Activated naive CD8-positive, alpha-beta T cell treated with anti-CD3 and anti-CD28 coated beads, Interleukin-2, amount 10 ng/mL, durations not matched to agents 7 days and 5 days (primary cell): Measurements from ENCODE around the gene M1AP. TPM values are rescaled to one million over a fixed set of nuclear protein-coding genes. Genes with fewer than 3 reads are reported as not detected.

Experiments
- ATAC-seq: fragments of 150-1000 bp; cut with Tn5 transposase; one replicate; pipeline ENCODE4 v1.10.0; 2021; ENCODE audit warnings: low read depth, moderate library complexity
- POLR2A ChIA-PET: fragments of 350-600 bp; sonication (Branson Sonifier 250); formaldehyde crosslinking; loops from one replicate; lab custom pipeline; 2021; ENCODE audit warnings: antibody characterized with exemption; lab: Charles Lee
- DNase-seq: peaks from one replicate; pipeline ENCODE4 v3.0.0; 2021
- H3K27ac Mint-ChIP-seq: one replicate; pipeline ENCODE4 v1.8.0; 2022; ENCODE audit warnings: mild to moderate bottlenecking, mixed read lengths
- H3K27me3 Mint-ChIP-seq: one replicate; pipeline ENCODE4 v1.8.0; 2022; ENCODE audit warnings: mild to moderate bottlenecking, moderate library complexity, mixed read lengths
- H3K36me3 Mint-ChIP-seq: one replicate; pipeline ENCODE4 v1.8.0; 2021; ENCODE audit warnings: mild to moderate bottlenecking, mixed read lengths
- H3K4me1 Mint-ChIP-seq: one replicate; pipeline ENCODE4 v1.8.0; 2021; ENCODE audit warnings: mixed read lengths
- H3K4me3 Mint-ChIP-seq: one replicate; pipeline ENCODE4 v1.8.0; 2022; ENCODE audit warnings: mild to moderate bottlenecking, moderate library complexity, mixed read lengths
- H3K9me3 Mint-ChIP-seq: one replicate; pipeline ENCODE4 v1.8.0; 2021; ENCODE audit warnings: mixed read lengths
- total RNA-seq, 2 experiments: library from RNA; stranded (reverse); gene quantifications; one replicate each; pipeline ENCODE4 v1.2.3, GENCODE V29; 2021

The M1AP gene
- total RNA-seq, 2 experiments from 2014 or later: not detected

- ATAC-seq: no peak
- no peak overlapping the region for H3K27ac Mint-ChIP-seq
- H3K4me1 Mint-ChIP-seq: peaks cover 36% of the 10 kb centered on the region
- peaks cover 33% of the 10 kb centered on the region for H3K36me3 Mint-ChIP-seq
- POLR2A ChIA-PET: interaction anchor here (1.4 kb wide), 1 partner anchor 9 kb away, joined by 4 read pairs; no protein-coding TSS in a partner anchor
- peaks cover 2% of the 10 kb centered on the region for H3K9me3 Mint-ChIP-seq
- no peak for DNase-seq
- H3K4me3 Mint-ChIP-seq: no peak overlapping the region
- no peaks in the 10 kb centered on the region for H3K27me3 Mint-ChIP-seq
These were observed 121.4 kb downstream of the M1AP start for GRCh38 chr2:74526649-74527230.

GRCh38 chr2:74525717-74526648 is 122.1 kb downstream of the M1AP start, which contains the start of gene DQX1:
DQX1 (minus strand) TSS chr2:74526231; CDS start chr2:74525729, 502 bp downstream.
- H3K27me3 Mint-ChIP-seq: peaks cover 3% of the 10 kb centered on the region
- no peak within 1 kb of the TSS for H3K4me3 Mint-ChIP-seq
- peaks cover 31% of the 10 kb centered on the region for H3K36me3 Mint-ChIP-seq
- POLR2A ChIA-PET: no interaction called here
- DNase-seq (no peak), ATAC-seq (no peak)
- peaks cover 31% of the 10 kb centered on the region for H3K4me1 Mint-ChIP-seq
- peaks cover 2% of the 10 kb centered on the region for H3K9me3 Mint-ChIP-seq
- H3K27ac Mint-ChIP-seq: peak within 1 kb of the TSS; percentile 12

GRCh38 chr2:74524955-74525716 is 123.0 kb downstream of the M1AP start:
- peaks cover 2% of the 10 kb centered on the region for H3K9me3 Mint-ChIP-seq
- H3K4me1 Mint-ChIP-seq: peaks cover 26% of the 10 kb centered on the region
- ATAC-seq (no peak), DNase-seq (no peak)
- H3K4me3 Mint-ChIP-seq: no peak overlapping the region
- peaks cover 10% of the 10 kb centered on the region for H3K27me3 Mint-ChIP-seq
- POLR2A ChIA-PET: no interaction called here
- peaks cover 29% of the 10 kb centered on the region for H3K36me3 Mint-ChIP-seq
- no peak overlapping the region for H3K27ac Mint-ChIP-seq

GRCh38 chr2:74524005-74524404 is 124.1 kb downstream of the M1AP start:
- Mint-ChIP-seq H3K4me3 (no peak overlapping the region), H3K9me3 (peaks cover 2% of the 10 kb centered on the region), H3K27me3 (peaks cover 20% of the 10 kb centered on the region), H3K27ac (no peak overlapping the region), H3K36me3 (peaks cover 26% of the 10 kb centered on the region), H3K4me1 (peaks cover 26% of the 10 kb centered on the region)
- no peak for DNase-seq
- POLR2A ChIA-PET: no interaction called here
- no peak for ATAC-seq

- peaks cover 2% of the 10 kb centered on the region for H3K9me3 Mint-ChIP-seq
- H3K4me1 Mint-ChIP-seq: peaks cover 14% of the 10 kb centered on the region
- ATAC-seq (no peak), DNase-seq (no peak)
- H3K4me3 Mint-ChIP-seq: no peak overlapping the region
- no peak overlapping the region for H3K27ac Mint-ChIP-seq
- peaks cover 16% of the 10 kb centered on the region for H3K36me3 Mint-ChIP-seq
- POLR2A ChIA-PET: interaction anchor here (1.0 kb wide), 1 partner anchor 13 kb away, joined by 4 read pairs; no protein-coding TSS in a partner anchor
- H3K27me3 Mint-ChIP-seq: peaks cover 33% of the 10 kb centered on the region
These were observed 125.6 kb downstream of the M1AP start for GRCh38 chr2:74522516-74522915.

- Mint-ChIP-seq H3K36me3 (peaks cover 5% of the 10 kb centered on the region), H3K27me3 (peaks cover 78% of the 10 kb centered on the region), H3K27ac (no peak overlapping the region), H3K4me1 (peaks cover 16% of the 10 kb centered on the region), H3K9me3 (peaks cover 1% of the 10 kb centered on the region), H3K4me3 (peak overlapping the region; percentile 81)
- DNase-seq (no peak), ATAC-seq (no peak)
- POLR2A ChIA-PET: interaction anchor here (1.1 to 1.4 kb wide), 3 partner anchors 13 to 17 kb away, joined by 3 to 5 read pairs (median 4); partner anchors contain the start of genes AUP1 and HTRA2
These were observed 131.5 kb downstream of the M1AP start for GRCh38 chr2:74516650-74517049.

GRCh38 chr2:74515981-74516633 is 132.0 kb downstream of the M1AP start:
- Mint-ChIP-seq H3K4me3 (peak overlapping the region; percentile 81), H3K9me3 (peaks cover 1% of the 10 kb centered on the region), H3K4me1 (peaks cover 16% of the 10 kb centered on the region), H3K27me3 (peaks cover 81% of the 10 kb centered on the region), H3K27ac (no peak overlapping the region), H3K36me3 (peaks cover 5% of the 10 kb centered on the region)
- POLR2A ChIA-PET: interaction anchor here (0.9 to 1.4 kb wide), 4 partner anchors 13 to 51 kb away, joined by 3 to 5 read pairs (median 4); partner anchors contain the start of genes AUP1 and HTRA2
- DNase-seq (peak; percentile 82), ATAC-seq (peak; percentile 77)

GRCh38 chr2:74515271-74515980 is 132.7 kb downstream of the M1AP start:
- ATAC-seq (peak; percentile 1), DNase-seq (peak; percentile 49)
- peaks cover 79% of the 10 kb centered on the region for H3K27me3 Mint-ChIP-seq
- H3K9me3 Mint-ChIP-seq: peaks cover 1% of the 10 kb centered on the region
- H3K27ac Mint-ChIP-seq: peak overlapping the region; percentile 62
- H3K4me1 Mint-ChIP-seq: peaks cover 18% of the 10 kb centered on the region
- POLR2A ChIA-PET: interaction anchor here (0.9 to 2.6 kb wide), 7 partner anchors 11 to 52 kb away, joined by 3 to 10 read pairs (median 3); partner anchors contain the start of genes AUP1, HTRA2 and LBX2
- peaks cover 5% of the 10 kb centered on the region for H3K36me3 Mint-ChIP-seq
- peak overlapping the region; percentile 78 for H3K4me3 Mint-ChIP-seq

GRCh38 chr2:74514368-74515270 is 133.5 kb downstream of the M1AP start, which contains the start of gene TLX2:
TLX2 (plus strand) TSS chr2:74514450; CDS start chr2:74514807, 357 bp downstream.
- ATAC-seq (peak; percentile 16), DNase-seq (peak; percentile 54)
- H3K27me3 Mint-ChIP-seq: peaks cover 75% of the 10 kb centered on the region
- peaks cover 5% of the 10 kb centered on the region for H3K36me3 Mint-ChIP-seq
- H3K27ac Mint-ChIP-seq: peak within 1 kb of the TSS; percentile 62
- H3K9me3 Mint-ChIP-seq: peaks cover 1% of the 10 kb centered on the region
- POLR2A ChIA-PET: interaction anchor here (1.2 to 2.6 kb wide), 3 partner anchors 11 to 15 kb away, joined by 3 to 10 read pairs (median 3); partner anchors contain the start of genes AUP1, HTRA2 and LBX2
- H3K4me3 Mint-ChIP-seq: peak within 1 kb of the TSS; percentile 78
- peaks cover 20% of the 10 kb centered on the region for H3K4me1 Mint-ChIP-seq

GRCh38 chr2:74513605-74514367 is 134.3 kb downstream of the M1AP start:
- no peak for ATAC-seq
- POLR2A ChIA-PET: interaction anchor here (0.7 to 2.6 kb wide), 3 partner anchors 10 to 89 kb away, joined by 3 to 10 read pairs (median 3); partner anchors contain the start of genes AUP1 and HTRA2
- peak overlapping the region; percentile 39 for H3K4me3 Mint-ChIP-seq

More at GRCh38 chr2:74513605-74514367, 134.3 kb downstream of the M1AP start:
- peaks cover 5% of the 10 kb centered on the region for H3K36me3 Mint-ChIP-seq
- H3K4me1 Mint-ChIP-seq: peaks cover 20% of the 10 kb centered on the region
- H3K27ac Mint-ChIP-seq: no peak overlapping the region
- H3K9me3 Mint-ChIP-seq: peaks cover 1% of the 10 kb centered on the region
- DNase-seq: peak; percentile 55
- H3K27me3 Mint-ChIP-seq: peaks cover 69% of the 10 kb centered on the region
